Measurements from ENCODE around the gene TEX48.

The TEX48 gene

DNA sequence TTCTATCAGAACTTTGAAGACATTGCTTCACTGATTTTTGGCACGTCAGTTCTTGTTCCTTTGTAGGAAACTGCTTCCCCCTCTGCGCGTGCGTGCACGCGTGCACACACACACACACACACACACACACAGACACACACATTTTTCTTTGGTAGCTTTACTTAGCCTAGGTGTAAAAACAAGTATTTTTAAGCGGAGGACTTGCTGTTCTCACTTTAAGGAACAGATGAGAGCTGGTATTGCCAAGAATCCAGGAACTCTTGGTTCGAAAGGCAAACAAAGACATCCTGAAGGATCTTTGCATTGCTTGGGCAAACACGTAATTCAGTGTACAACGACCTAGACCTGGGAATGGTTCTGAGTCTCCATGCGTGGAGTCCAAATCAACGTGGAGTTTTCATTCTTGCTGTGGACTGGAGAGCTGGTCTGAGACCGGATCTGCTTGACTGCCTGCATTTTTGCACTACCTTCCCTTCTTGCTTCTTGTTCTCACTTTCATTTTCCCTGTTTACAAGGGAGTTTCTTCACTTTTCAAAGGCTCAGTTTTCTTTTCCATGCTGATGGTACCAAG, 62.7 kb downstream of the TEX48 start:
- peaks cover 36% of the 10 kb centered on the region for H3K79me2 ChIP-seq (ENCODE audit: insufficient read depth, low read length)
- no peaks in the 10 kb centered on the region for H3K27me3 ChIP-seq (ENCODE audit: insufficient read depth, low read length)
- peak overlapping the region; percentile 60; the same call in 1 of the 2 replicates for H3K9ac ChIP-seq (ENCODE audit: low read length)
- peak overlapping the region; percentile 49 for H3K4me3 ChIP-seq (ENCODE audit: low read depth, low read length, poor library complexity, severe bottlenecking)
- peaks cover 64% of the 10 kb centered on the region for H3K36me3 ChIP-seq (ENCODE audit: insufficient read depth, low read length)
- H3K4me2 ChIP-seq (ENCODE audit: low read length) = peak overlapping the region; percentile 71
- H3F3A ChIP-seq (ENCODE audit: insufficient read depth, low read length) = 0 out of 2 replicates have a peak, but pooled peaks cover 3% of the 10 kb centered on the region
- no peaks in the 10 kb centered on the region for H3K9me2 ChIP-seq (ENCODE audit: low read depth, low read length)
- no peak overlapping the region for H2AFZ ChIP-seq (ENCODE audit: low read length)
- TF ChIP-seq EZH2 (IDR thresholded peaks at IDR 0.05; ENCODE audit: borderline replicate concordance, low read length) = no peak
- TF ChIP-seq, protein P1, sequence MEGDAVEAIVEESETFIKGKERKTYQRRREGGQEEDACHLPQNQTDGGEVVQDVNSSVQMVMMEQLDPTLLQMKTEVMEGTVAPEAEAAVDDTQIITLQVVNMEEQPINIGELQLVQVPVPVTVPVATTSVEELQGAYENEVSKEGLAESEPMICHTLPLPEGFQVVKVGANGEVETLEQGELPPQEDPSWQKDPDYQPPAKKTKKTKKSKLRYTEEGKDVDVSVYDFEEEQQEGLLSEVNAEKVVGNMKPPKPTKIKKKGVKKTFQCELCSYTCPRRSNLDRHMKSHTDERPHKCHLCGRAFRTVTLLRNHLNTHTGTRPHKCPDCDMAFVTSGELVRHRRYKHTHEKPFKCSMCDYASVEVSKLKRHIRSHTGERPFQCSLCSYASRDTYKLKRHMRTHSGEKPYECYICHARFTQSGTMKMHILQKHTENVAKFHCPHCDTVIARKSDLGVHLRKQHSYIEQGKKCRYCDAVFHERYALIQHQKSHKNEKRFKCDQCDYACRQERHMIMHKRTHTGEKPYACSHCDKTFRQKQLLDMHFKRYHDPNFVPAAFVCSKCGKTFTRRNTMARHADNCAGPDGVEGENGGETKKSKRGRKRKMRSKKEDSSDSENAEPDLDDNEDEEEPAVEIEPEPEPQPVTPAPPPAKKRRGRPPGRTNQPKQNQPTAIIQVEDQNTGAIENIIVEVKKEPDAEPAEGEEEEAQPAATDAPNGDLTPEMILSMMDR (IDR thresholded peaks at IDR 0.05; ENCODE audit: low read length) = no peak
- H4K20me1 ChIP-seq (ENCODE audit: insufficient read depth, low read length) = no peaks in the 10 kb centered on the region
- peaks cover 51% of the 10 kb centered on the region for H3K4me1 ChIP-seq (ENCODE audit: insufficient read depth, low read length, severe bottlenecking)
- H3K9me3 ChIP-seq (ENCODE audit: low read length) = no peaks in the 10 kb centered on the region
- peak overlapping the region; percentile 99 for H3K27ac ChIP-seq (ENCODE audit: low read depth, low read length, poor library complexity, severe bottlenecking)

DNA sequence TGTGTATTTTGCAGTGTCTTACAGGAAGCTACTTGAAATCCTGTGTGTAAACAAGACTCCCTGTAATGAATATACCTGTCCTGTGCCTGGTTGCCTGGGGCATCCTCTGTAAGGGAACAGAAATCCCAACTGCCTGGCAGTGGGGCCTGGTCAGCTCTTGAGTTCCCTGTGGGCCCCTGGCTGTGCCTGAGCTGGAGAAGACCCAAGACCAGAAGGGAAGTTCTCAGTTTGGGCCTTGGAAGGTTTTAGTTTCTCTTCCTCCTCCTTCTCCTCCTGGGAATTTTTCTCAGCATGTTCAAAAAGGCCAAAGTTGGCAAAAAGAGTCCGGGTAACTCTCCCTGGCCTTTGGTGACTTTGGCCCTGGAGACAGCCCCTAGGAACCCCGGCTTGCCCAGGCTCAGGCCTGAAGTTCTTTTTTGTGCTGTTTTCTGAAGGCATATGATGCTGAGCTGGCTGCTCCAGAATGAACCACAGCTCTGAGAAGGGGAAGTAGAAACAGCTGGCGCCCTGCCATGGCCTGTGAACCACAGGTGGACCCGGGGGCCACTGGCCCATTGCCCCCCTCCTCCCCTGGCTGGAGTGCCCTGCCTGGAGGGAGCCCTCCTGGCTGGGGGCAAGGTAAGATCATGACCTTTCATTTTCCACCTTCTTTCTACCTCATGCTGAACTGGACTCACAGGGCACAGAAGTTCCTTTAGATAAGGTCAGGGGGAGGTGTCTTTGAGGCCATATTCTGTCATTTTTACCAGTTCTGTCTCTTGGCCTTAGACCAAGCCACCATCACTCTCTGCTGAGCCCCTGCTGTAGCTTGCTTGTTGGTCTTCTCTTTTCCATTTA, 65.1 kb downstream of the TEX48 start:
- H3K79me2 ChIP-seq (ENCODE audit: insufficient read depth, low read length) = peaks cover 60% of the 10 kb centered on the region
- H3K9ac ChIP-seq (ENCODE audit: low read length) = peak overlapping the region; percentile 64; the same call in 1 of the 2 replicates
- TF ChIP-seq, protein P1 (IDR thresholded peaks at IDR 0.05; ENCODE audit: low read length) = no peak
- H4K20me1 ChIP-seq (ENCODE audit: insufficient read depth, low read length) = no peaks in the 10 kb centered on the region
- H3K9me2 ChIP-seq (ENCODE audit: low read depth, low read length) = no peaks in the 10 kb centered on the region
- peaks cover 3% of the 10 kb centered on the region; the same call in 1 of the 2 replicates for H3F3A ChIP-seq (ENCODE audit: insufficient read depth, low read length)
- peak overlapping the region; percentile 99 for H3K27ac ChIP-seq (ENCODE audit: low read depth, low read length, poor library complexity, severe bottlenecking)
- peak overlapping the region; percentile 25 for H3K4me3 ChIP-seq (ENCODE audit: low read depth, low read length, poor library complexity, severe bottlenecking)
- peak overlapping the region; percentile 62 for H3K4me2 ChIP-seq (ENCODE audit: low read length)
- no peaks in the 10 kb centered on the region for H3K9me3 ChIP-seq (ENCODE audit: low read length)
- peaks cover 72% of the 10 kb centered on the region for H3K4me1 ChIP-seq (ENCODE audit: insufficient read depth, low read length, severe bottlenecking)
- peaks cover 47% of the 10 kb centered on the region for H3K36me3 ChIP-seq (ENCODE audit: insufficient read depth, low read length)
- no peaks in the 10 kb centered on the region for H3K27me3 ChIP-seq (ENCODE audit: insufficient read depth, low read length)
- no peak overlapping the region for H2AFZ ChIP-seq (ENCODE audit: low read length)

Measured in OCI-LY1 (cell line).